GM19397 (cell line): ENCODE results near the gene CHRND.

Experiments used
- ATAC-seq: cut with Tn5 transposase; IDR thresholded peaks from one replicate; pipeline ENCODE4 v1.9.1; 2021; ENCODE audit warnings: mild to moderate bottlenecking, moderate library complexity; ENCODE audit not compliant: unreplicated experiment

Gene CHRND

DNA sequence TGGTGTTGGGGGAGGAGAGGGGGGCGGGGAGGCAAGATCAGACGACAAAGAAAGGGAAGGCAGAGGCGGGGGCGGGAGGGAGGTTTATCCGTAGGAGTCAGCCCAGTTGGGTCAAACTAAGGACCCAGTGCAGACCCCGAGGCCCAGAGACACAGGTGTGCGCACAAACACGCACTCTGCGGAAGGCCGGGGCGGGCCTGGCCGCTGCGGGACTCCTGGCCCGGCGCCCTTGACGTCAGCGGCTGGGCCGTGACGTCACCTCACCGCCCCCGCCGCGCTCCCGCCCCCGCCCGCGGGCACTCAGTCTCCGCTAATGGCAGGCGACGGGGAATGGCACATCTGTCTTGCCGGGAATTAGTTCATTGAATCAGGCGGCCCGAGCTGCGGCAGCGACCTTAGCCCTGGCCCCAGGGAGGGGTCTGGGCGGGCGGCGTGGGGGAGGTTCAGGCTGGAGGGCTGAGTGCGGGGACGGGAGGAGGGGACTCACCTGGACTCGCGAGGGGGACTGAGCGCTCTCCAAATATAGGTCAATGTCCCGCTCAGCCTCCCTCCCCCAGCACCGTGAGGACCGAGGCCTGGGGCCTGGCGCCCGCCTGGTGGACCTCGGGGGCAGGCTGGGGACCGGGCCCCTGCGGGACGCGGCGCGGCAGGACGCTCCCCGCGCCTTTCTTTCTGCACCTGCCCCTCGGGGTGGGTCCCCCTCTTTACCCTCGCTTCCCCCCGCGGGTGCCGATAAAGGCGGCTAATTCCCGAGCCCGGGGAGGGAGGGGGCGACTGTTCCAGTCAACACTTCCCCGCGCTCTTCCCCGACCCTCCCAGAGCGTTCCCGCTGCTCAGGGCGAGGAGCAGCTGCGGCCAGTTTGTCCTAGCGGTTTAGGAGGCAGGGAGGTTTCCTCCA is 22.8 kb upstream of the CHRND start:
- no peak for ATAC-seq

DNA sequence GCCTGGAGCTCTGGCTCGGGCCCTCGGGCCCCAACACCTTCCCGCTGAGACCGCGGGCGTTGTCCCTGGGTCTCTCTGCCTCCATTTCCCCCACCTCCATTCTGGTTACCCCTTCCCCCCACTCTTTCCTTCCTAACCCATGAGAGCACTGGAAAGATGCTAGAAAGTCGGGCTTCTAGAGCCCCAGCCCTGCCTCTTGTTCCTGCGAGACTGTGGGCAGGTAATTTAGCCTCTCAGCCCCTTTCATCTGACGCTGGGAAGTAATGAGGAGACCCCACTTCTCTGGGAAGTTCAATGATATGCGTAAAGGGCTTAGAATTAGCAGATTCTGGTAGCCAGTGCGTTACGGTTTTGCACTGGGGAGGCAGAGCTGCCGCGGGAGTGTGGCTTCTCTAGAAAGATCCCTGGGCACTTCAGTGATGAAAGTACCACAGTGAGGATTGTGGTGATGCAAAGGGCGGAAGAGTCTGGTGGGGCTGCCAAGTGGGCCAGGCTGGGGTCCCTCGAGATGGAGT is 22.1 kb upstream of the CHRND start:
- no peak for ATAC-seq

DNA sequence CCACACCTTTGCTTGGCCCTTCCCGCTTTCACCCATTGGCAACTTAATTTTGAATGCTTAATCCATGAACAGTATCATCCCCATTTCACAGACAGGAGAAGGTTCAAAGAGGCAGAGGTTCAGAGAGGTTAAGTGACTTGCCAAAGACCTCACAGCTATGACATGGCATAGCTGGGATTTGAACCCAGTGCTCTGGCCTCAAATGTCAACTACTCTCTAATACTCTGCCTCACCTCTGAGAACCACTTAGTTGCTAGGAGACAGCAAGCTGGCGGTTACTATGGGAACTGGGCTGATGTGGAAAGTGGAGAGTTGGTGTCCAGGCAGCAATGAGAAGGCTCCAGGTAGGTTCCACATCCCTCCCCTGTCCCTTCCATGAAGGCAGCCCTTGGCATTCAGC is 21.5 kb upstream of the CHRND start:
- no peak for ATAC-seq

DNA sequence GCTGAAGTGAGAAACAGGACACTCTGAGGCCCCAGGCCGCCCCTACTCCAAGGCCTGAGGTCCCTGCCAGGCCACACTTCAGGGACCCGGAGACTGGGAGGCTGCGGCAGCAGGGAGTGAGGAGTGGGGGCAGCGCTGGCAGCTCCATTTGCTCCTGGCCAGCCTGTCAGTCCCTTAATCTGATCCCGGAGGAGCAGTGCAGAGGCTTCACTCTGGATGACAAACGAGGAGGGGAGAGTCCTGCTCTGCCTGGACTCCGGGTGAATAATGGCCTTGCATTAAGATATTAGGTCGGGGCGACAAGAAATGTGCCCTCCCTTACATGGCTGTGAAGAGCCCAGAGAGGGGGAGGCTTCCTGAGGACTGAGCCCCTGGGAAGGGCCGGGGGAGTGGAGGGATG is 20.1 kb upstream of the CHRND start:
- no peak for ATAC-seq

DNA sequence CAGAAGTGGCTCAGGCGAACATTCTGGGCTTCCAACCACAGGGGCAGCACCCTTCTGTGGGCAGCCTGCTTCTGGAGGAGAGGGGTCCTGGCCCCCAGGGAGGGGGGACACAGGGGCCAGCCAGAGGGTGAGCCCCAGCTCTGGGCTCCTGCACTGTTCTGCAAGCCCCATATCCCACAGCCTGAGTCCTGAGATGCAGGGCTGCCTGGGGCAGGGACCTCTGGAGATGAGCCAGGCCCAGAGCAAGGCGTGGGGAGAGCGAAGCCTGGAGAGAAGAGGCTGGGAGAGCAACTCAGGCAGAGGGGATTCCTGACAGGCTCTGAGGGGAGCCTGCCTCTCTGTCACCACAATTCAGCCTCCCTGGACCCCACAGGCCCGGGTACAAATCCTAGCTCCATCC is 19.3 kb upstream of the CHRND start:
- no peak for ATAC-seq

DNA sequence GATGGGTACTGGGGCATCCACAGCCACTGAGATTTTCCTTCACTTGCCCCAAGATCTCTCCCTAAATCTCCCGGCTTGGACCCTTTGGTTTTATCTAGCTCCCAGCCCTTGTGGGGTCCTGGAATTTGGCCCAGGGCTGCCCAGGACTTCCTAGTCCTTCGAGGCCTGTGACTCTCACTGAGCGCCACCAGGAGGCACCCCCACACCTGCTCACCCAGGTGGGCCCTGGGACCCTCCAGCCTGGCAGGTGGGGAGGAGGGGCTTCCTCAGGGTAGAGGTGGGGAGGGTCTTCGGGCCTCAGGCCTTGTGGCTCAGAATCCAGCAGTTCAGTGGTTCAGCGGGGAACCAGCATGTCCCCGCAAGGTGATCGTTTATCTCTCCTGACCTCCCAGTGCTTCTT is 17.7 kb upstream of the CHRND start:
- ATAC-seq: no peak

DNA sequence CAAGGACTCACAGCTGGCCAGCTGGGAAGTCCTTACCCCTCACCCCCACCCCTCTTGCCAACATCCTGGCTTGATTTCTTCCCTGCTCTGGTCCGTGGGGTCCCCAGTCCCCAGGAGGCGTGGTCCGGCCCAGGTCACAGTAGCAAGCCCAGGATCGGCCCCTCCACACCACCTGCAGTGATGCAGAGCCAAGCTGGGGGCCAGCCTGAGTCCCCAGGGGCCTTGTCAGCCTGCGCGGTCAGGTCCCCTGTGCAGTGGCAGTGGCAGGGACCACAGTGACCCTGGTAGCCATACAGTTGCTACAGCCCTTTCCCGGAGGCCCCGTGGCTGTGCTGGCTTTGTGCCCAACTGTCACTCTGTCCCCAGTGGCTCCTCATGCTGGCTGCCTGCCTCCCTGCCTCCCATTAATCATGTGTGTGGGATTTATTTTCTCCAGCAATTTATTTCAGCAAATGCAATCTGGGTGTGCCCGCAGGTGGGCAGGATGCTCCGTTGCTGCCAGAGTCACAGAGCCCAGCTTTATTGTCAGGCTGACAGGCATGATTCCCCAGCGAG is 14.5 kb upstream of the CHRND start:
- ATAC-seq: no peak

DNA sequence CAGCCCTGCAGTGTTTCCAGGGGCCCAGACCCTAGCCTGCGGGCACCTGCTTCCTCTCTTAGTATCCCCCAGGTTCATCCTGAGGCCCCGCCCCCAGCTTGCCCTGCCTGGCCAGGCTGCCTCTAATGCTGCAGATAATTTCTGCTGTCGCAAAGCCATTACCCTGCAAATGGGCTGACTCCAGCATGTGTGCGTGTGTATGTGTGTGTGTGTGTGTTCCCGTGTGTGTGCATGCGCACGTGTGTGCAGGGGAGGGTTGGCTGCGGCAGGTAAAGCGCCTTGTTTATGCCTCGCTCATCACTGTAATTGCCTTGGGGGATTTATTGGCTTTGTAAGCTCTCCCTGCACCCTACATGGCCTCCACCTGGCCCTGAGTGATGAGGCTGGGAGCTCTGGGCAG is 13.4 kb upstream of the CHRND start:
- ATAC-seq: no peak

DNA sequence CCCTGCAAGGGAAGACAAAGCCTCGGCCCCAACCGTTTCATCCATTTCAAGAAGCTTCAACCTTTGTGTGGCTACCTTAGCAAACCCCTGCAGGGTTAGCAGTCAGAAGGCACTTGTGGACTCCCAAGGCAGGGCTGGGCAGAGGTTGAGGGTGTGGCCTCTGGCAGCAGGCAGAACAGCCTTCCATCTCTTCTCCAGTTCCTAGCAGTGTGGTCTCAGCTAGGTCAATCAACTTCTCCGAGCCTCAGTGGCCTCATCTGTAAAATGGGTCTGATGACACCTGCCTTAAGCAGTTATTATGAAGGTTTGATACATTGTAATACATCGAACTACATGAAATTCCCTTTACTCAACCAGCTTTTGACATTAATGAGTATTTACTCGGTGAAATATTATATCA is 12.6 kb upstream of the CHRND start:
- no peak for ATAC-seq

DNA sequence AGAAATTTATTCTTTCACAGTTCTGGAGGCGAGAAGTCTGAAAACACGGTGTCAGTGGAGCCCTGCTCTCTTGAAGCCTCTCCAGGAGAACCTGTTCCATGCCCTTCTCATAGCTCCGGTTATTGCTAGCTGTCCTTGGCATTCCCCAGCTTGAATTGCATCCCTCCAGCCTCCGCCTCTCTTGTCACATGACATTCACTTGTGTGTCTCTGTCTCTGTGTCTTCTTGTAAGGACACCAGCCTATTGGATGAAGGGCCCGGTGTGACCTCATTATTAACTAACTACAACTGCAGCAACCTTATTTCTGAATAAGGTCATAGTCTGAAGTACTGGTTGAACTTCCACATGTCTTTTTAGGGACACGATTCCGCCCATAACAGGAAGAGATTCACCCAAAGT is 10.3 kb upstream of the CHRND start:
- no peak for ATAC-seq

DNA sequence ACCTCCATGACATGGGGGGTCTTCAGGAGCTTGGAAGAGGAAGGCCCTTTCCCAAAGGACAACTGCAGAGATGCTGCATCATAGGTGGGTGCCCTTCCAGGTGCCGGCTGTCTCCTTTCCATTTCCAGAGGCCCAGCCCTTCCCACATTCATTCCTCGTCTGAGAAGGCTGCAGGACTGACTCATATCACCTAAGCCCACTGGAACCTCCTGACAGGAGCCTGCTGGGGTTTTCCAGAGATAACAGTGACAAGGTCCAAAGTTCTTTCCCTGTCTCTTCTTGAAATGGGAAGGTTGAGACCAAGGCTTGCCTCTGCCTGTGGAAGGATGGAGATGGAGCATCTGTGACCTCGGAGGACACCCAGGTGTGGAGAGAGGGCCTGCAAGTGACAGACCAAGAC is 9.4 kb upstream of the CHRND start:
- no peak for ATAC-seq

DNA sequence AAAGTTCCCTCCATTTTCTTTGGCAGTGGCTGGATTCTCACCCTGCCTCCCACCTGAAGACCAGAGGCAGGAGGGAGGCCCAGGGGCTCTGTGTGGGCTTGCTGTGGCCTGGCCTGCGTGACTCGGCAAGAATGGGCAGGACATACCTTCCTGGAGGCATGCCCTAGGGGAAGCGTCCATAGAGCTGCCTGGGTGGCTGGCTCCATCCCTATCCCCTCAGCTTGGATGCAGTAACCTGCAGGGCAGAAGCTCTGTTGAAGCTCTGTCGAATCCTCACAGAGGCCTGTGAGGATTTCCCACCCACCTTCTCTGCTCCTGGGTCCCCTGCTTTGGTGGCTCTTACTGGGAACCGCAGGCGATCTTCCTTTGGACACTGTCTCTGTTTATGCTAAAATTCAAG is 7.1 kb upstream of the CHRND start:
- ATAC-seq: no peak

DNA sequence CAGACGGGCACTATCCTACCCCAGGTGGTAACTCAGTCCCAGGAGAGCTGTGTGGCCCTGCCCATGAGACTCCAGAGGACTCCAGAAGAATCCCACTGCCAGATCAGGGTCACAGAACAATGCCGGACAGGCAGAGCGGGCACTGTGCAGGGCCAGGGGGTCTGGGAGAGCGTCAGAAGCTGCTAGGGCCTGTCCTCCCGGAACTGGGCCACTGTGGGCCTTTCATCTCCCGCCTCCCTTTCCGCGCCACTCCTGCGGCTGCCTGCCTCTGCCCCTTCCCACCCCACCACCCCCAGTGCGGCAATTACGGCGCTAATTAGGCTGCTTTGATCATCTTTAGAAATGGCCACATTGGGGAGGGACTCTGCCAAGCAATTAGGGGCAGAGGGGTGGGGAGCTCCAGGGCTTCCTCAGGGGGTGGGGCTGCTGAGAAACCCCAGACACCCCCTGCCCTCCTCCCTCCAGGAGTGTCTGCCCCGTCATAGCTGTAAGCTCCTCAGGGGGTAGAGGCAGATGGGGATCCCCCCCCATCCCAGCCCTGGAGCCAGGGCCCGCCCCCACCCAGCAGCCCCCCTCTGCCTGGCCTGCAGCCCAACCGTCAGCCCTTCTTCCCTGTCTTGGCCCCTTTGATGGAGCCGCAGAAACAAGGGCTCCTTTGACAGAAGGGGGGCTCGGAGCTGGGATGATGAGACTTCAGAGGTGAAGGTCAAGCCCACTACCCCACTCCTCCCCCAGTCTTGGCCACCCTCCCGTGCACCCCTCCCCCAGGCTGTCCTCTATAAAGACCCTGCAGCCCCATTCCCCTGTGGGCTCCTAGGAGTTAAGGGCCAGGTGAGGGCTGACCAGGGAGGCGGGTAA is 6.2 kb upstream of the CHRND start, which contains the start of gene PRSS56:
TSS of gene PRSS56 (plus strand) at position 808 of the 858 bp plus-strand sequence. CDS start 211 bp downstream, outside the sequence.
- no peak for ATAC-seq

DNA sequence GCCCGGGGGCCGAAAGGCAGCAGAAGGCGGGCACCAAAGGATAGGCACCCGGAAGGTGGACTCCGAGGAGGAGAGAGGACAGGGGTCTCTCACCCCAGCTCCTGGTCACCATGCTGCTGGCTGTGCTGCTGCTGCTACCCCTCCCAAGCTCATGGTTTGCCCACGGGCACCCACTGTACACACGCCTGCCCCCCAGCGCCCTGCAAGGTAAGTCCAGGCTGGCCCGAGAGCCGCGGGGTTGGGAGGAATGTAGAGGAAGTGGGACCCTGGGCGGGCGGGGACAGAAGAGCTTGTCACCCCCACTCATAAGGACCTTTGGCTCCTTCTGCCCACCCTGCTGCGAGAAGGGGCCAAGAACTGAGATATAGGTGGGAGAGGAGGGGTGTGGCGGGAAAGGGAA is 5.5 kb upstream of the CHRND start:
- no peak for ATAC-seq

DNA sequence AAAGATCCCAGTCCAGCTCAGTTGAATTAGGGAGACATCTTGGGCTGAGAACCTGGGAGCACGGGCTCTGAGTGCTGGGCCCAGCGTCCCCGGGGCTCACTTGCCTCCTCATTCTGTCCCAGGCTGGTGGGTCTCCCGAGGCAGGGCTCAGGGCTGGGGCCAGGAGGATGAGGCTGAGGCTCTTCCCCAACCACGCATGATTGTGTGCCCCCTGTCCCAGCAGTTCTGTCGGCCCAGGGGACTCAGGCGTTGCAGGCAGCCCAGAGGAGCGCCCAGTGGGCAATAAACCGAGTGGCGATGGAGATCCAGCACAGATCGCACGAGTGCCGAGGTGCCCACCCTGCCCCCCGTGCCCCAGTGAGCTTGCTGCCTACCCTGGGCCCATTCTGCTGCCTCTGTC is 4.9 kb upstream of the CHRND start:
- no peak for ATAC-seq

DNA sequence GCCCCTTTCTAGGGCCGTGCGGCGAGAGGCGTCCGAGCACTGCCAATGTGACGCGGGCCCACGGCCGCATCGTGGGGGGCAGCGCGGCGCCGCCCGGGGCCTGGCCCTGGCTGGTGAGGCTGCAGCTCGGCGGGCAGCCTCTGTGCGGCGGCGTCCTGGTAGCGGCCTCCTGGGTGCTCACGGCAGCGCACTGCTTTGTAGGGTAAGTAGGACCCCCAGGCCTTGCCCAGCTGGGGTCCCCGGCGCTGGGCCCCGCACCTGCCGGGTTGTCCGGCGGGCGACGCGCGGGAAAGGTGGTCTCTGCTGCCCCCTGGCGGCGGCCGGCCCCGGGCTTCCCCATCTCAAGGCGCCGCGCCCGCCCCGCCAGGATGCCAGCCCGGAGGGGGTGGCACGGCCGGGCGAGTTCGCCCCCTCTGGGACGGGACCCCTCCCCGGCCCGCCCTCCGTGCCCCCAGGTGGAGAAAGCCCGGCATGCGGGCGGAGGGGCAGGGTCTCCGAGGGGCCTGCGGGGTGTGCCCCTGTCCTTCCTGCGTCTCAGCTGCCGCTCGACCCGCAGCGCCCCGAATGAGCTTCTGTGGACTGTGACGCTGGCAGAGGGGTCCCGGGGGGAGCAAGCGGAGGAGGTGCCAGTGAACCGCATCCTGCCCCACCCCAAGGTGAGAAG is 3.9 kb upstream of the CHRND start:
- no peak for ATAC-seq

DNA sequence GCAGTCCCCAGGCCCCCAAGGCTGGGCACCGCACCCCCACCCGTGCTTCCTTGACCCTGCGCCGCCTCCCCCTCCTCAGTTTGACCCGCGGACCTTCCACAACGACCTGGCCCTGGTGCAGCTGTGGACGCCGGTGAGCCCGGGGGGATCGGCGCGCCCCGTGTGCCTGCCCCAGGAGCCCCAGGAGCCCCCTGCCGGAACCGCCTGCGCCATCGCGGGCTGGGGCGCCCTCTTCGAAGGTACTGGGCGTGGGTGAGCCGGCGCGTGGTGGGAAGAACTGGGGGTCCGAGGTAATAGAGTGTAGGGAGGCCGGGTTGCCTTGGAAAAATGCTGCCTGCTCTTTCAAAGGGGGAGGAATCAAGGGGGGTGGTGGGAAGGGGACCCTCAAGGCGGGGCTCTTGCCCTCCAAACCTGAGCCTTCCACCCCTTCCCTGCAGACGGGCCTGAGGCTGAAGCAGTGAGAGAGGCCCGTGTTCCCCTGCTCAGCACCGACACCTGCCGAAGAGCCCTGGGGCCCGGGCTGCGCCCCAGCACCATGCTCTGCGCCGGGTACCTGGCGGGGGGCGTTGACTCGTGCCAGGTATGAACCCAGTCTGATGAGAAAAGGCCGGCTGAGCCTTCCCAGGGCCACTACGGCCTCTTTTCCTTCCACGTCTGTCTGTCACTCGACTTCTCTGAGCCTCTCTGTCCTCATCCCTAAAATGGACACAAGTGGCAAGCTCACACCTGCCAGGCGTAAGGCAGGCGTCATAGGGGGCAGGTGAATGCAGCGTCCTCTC is 3.1 kb upstream of the CHRND start:
- ATAC-seq: no peak

DNA sequence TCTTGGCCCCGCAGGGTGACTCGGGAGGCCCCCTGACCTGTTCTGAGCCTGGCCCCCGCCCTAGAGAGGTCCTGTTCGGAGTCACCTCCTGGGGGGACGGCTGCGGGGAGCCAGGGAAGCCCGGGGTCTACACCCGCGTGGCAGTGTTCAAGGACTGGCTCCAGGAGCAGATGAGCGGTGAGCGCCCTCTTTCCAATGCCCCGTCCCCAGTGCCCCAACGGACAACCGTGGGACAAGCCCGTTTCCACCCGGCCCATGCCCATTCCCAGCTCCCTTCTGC is 2.6 kb upstream of the CHRND start:
- no peak for ATAC-seq

DNA sequence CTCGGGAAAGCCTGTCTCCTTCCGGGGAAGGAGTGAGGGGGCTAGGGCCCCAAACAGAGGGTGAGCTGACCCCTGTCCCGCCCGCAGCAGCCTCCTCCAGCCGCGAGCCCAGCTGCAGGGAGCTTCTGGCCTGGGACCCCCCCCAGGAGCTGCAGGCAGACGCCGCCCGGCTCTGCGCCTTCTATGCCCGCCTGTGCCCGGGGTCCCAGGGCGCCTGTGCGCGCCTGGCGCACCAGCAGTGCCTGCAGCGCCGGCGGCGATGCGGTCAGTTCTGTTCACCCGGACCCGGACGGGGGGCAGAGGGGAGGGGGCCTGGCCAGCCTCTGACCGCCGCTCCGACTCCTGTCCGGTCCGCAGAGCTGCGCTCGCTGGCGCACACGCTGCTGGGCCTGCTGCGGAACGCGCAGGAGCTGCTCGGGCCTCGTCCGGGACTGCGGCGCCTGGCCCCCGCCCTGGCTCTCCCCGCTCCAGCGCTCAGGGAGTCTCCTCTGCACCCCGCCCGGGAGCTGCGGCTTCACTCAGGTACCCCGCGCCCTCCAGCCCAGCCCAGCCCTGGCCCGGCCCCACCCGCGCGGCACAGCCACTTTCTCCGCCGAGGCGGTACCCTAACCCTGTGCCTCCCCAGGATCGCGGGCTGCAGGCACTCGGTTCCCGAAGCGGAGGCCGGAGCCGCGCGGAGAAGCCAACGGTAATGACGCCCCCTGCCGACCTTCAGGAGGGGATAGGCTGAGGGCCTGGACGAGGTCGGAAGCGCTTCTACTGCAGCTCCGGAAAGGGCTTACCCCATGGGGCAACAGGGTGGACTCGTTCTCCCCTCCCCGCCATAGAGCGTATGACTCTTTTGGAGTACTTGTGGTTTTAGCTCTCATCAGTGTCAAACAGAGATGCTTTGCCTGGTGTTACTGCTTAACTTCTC is 2.0 kb upstream of the CHRND start:
- no peak for ATAC-seq
